Measurements from ENCODE around the gene PDP2. TPM values are rescaled to one million over a fixed set of nuclear protein-coding genes. Genes with fewer than 3 reads are reported as not detected.
A peak's percentile ranks its signal among the peaks of the same experiment; 100 is the strongest.

PDP2 gene
- total RNA-seq, 4 donors from 2014 or later = 4.9 to 36.2 (median 11.5) TPM

DNA sequence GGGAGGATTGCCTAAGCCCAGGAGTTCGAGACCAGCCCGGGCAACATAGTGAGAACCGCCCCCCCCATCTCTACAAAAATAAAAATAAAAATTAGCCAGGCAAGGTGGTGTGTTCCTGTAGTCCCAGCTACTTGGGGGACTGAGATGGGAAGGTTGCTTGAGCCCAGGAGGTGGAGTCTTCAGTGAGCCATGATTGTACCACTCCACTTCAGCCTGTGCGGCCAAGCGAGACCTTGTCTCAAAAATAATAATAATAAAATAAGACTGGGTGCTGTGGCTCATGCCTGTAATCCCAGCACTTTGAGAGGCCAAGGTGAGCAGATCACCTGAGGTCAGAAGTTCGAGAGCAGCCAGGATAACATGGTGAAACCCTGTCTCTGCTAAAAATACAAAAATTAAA, 11.5 kb downstream of the PDP2 start:
- intact Hi-C loops (cut with DNase I; ENCODE audit: low total_unique reads) = no loop called here

DNA sequence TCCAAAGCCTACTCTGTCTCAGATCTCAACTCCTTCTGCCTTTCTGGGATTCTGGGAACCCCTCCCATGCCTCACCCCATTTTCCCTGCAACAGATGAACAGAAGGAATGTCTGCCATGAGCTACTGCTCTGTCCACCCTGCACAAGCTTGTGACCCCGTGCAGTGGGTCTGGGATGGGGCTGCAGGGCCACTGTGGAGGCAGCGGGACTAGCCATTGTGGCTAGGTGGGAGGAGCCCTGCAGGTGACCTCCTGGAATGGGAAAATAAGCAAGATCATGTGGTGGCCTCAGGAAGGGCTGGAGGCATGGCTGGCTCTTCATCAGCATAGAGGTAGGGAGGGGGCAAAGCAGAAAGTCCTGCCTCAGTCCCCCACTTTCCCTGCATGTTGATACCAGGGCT, 13.7 kb downstream of the PDP2 start:
- in situ Hi-C loops (cut with MboI; ENCODE audit: low pct_ligation_motif_present in 1 of 4, low pct_unique_long_range_greater_than_20kb in 1 of 4, low sequenced_read_pairs in 3 of 4) (no loop called here), intact Hi-C loops (cut with DNase I; ENCODE audit: low total_unique reads) (loop anchor here (2.0 kb wide), 1 partner anchor 35 kb away; no protein-coding TSS in a partner anchor)
- TF ChIP-seq, protein P1, sequence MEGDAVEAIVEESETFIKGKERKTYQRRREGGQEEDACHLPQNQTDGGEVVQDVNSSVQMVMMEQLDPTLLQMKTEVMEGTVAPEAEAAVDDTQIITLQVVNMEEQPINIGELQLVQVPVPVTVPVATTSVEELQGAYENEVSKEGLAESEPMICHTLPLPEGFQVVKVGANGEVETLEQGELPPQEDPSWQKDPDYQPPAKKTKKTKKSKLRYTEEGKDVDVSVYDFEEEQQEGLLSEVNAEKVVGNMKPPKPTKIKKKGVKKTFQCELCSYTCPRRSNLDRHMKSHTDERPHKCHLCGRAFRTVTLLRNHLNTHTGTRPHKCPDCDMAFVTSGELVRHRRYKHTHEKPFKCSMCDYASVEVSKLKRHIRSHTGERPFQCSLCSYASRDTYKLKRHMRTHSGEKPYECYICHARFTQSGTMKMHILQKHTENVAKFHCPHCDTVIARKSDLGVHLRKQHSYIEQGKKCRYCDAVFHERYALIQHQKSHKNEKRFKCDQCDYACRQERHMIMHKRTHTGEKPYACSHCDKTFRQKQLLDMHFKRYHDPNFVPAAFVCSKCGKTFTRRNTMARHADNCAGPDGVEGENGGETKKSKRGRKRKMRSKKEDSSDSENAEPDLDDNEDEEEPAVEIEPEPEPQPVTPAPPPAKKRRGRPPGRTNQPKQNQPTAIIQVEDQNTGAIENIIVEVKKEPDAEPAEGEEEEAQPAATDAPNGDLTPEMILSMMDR (IDR thresholded peaks at IDR 0.05) = no peak
- TF ChIP-seq EP300 (IDR thresholded peaks at IDR 0.05; ENCODE audit: low read depth) (no peak), POLR2AphosphoS5 (IDR thresholded peaks at IDR 0.05) (no peak), POLR2A (IDR thresholded peaks at IDR 0.05) (no peak)
- DNase-seq = no peak
- Histone ChIP-seq H3K9me3 (no peaks in the 10 kb centered on the region), H3K36me3 (no peaks in the 10 kb centered on the region), H3K4me3 (no peak overlapping the region), H3K27ac (no peak overlapping the region), H3K4me1 (peaks cover 5 to 34% (median 20%) of the 10 kb centered on the region in 4 donors), H3K27me3 (no peaks in the 10 kb centered on the region)
- 83% methylated on average over 2 of the region's 2 CpGs; no CpG with 5 or more reads in 1 of the 2 donors for WGBS, 2 donors (ENCODE audit: low coverage in 1 of 2)

More for the DNA sequence above, 11.5 kb downstream of the PDP2 start:
- in situ Hi-C loops (cut with MboI; ENCODE audit: low pct_ligation_motif_present in 1 of 4, low pct_unique_long_range_greater_than_20kb in 1 of 4, low sequenced_read_pairs in 3 of 4) = no loop called here
- 95 to 98% methylated on average over 6 of the region's 6 CpGs for WGBS, 2 donors (ENCODE audit: low coverage in 1 of 2)
- TF ChIP-seq, protein P1 (IDR thresholded peaks at IDR 0.05) = no peak
- TF ChIP-seq POLR2AphosphoS5 (IDR thresholded peaks at IDR 0.05) = no peak
- no peak for TF ChIP-seq POLR2A (IDR thresholded peaks at IDR 0.05)
- TF ChIP-seq EP300 (IDR thresholded peaks at IDR 0.05; ENCODE audit: low read depth) = no peak
- Histone ChIP-seq H3K27me3 (no peaks in the 10 kb centered on the region), H3K36me3 (peaks cover 0 to under 1% (median 0%) of the 10 kb centered on the region in 4 donors), H3K9me3 (no peaks in the 10 kb centered on the region), H3K27ac (no peak overlapping the region), H3K4me3 (no peak overlapping the region), H3K4me1 (peaks cover 0 to 14% (median 11%) of the 10 kb centered on the region in 4 donors)
- DNase-seq = no peak

DNA sequence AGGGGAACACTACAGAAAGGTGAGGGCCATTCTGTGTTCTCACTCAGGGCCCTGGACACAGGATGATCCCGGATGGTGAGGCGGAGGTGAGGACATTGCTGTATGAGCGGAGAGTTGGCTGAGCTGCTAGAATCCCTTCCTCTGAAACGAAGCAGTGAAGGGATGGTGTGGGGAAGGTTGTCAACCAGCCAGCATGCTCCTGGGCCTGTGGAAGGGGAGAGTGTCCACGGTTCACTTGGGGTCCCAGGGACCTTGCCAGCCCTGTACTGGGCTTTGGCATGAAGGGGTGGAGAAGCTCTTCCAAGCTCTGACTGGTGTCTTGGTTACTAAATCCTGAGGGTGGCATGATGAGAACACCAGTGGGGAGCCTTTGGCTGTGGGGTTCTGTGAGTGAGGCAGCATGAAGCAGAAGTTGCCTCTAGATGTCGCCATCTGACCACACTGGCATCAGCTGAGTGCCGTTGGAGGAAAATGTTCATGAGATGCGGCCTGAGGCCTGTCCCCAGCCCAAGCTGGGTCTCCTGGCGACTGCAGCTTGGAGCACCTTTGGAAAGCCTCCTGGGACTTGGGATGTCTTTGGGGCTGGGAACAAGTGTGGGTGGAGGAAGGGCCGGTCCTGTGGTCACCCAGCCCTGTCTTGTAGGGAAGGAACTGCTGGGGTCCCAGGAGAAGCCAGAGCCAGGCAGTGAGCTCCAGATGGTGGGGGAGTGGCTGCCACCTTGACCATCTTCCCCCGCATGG, 14.8 kb downstream of the PDP2 start:
- in situ Hi-C loops (cut with MboI; ENCODE audit: low pct_ligation_motif_present in 1 of 4, low pct_unique_long_range_greater_than_20kb in 1 of 4, low sequenced_read_pairs in 3 of 4) = no loop called here

DNA sequence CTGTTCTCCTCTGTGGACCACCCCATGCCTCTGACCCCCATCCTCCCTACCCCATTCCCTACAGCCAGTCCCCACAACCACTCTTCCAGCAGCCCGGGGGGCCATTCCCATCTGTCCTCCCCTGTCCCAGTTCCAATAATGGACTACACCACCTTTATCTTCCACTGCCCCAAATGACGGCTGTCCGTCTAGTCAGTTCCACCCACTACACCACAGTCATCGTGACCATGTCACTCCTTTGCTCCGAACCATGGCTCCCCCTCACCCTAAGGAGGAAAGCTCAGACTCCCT, 15.3 kb downstream of the PDP2 start:
- Histone ChIP-seq H3K36me3 (no peaks in the 10 kb centered on the region), H3K27me3 (no peaks in the 10 kb centered on the region), H3K27ac (peak overlapping the region; percentile 74 to 80 (median 76)), H3K4me3 (no peak overlapping the region), H3K9me3 (no peaks in the 10 kb centered on the region), H3K4me1 (peaks cover 19 to 49% (median 35%) of the 10 kb centered on the region in 4 donors)
- in situ Hi-C loops (cut with MboI; ENCODE audit: low pct_ligation_motif_present in 1 of 4, low pct_unique_long_range_greater_than_20kb in 1 of 4, low sequenced_read_pairs in 3 of 4) = no loop called here
- no peak for TF ChIP-seq POLR2AphosphoS5 (IDR thresholded peaks at IDR 0.05)
- TF ChIP-seq, protein P1 (IDR thresholded peaks at IDR 0.05) = no peak
- no peak for TF ChIP-seq POLR2A (IDR thresholded peaks at IDR 0.05)
- no peak for TF ChIP-seq EP300 (IDR thresholded peaks at IDR 0.05; ENCODE audit: low read depth)
- intact Hi-C loops (cut with DNase I; ENCODE audit: low total_unique reads) = loop anchor here (2.0 kb wide), 1 partner anchor 33 kb away; no protein-coding TSS in a partner anchor
- DNase-seq = no peak
- 86 to 90% methylated on average over 5 of the region's 5 CpGs for WGBS, 2 donors (ENCODE audit: low coverage in 1 of 2)

More for the DNA sequence above, 14.8 kb downstream of the PDP2 start:
- WGBS, 2 donors (ENCODE audit: low coverage in 1 of 2) = 53 to 95% methylated on average over 3 to 8 of the region's 11 CpGs
- no peaks in the 10 kb centered on the region for H3K36me3 ChIP-seq
- no peaks in the 10 kb centered on the region for H3K27me3 ChIP-seq
- peak overlapping the region in 3 of 4 donors; percentile 74 to 80 (median 78) for H3K27ac ChIP-seq
- TF ChIP-seq, protein P1 (IDR thresholded peaks at IDR 0.05) = peak; percentile 79 to 85 (median 83)
- TF ChIP-seq POLR2AphosphoS5 (IDR thresholded peaks at IDR 0.05) (no peak), EP300 (IDR thresholded peaks at IDR 0.05; ENCODE audit: low read depth) (no peak), POLR2A (IDR thresholded peaks at IDR 0.05) (no peak)
- peaks cover 14 to 44% (median 30%) of the 10 kb centered on the region in 4 donors for H3K4me1 ChIP-seq
- H3K9me3 ChIP-seq = no peaks in the 10 kb centered on the region
- intact Hi-C loops (cut with DNase I; ENCODE audit: low total_unique reads) = loop anchor here (2.0 kb wide), 1 partner anchor 34 kb away; no protein-coding TSS in a partner anchor
- peak; percentile 82 for DNase-seq
- H3K4me3 ChIP-seq = no peak overlapping the region

All from transverse colon (tissue), 4 donors.